Measurements from ENCODE around the gene MINDY4.

GRCh38 chr7:30750010-30750409 is 21.2 kb upstream of the MINDY4 start:
- TF ChIP-seq CTCF (IDR thresholded peaks at IDR 0.05; ENCODE audit: insufficient read depth, low read length, poor library complexity, severe bottlenecking) (no peak), EZH2phosphoT487 (conservative IDR thresholded peaks at IDR 0.05; ENCODE audit: low read length) (no peak)

All from SU-DHL-6 (cell line).